Activated naive CD8-positive, alpha-beta T cell (primary cell): Measurements from ENCODE around the gene CKS1B.
"Not testable (repeated sequence)": the region's sequence is repeated elsewhere in the genome, so short reads cannot be mapped to it uniquely, and the experiment has no call there.

ENCODE experiments used
- H3K27ac Mint-ChIP-seq: one replicate; pipeline ENCODE4 v1.8.0; 2021; ENCODE audit warnings: mixed read lengths
- H3K27me3 Mint-ChIP-seq: one replicate; pipeline ENCODE4 v1.8.0; 2021; ENCODE audit warnings: mixed read lengths
- H3K36me3 Mint-ChIP-seq: one replicate; pipeline ENCODE4 v1.8.0; 2021; ENCODE audit warnings: mixed read lengths
- H3K4me1 Mint-ChIP-seq: one replicate; pipeline ENCODE4 v1.8.0; 2021; ENCODE audit warnings: low read depth, mixed read lengths
- H3K4me3 Mint-ChIP-seq: one replicate; pipeline ENCODE4 v1.8.0; 2021; ENCODE audit warnings: mild to moderate bottlenecking, mixed read lengths
- H3K9me3 Mint-ChIP-seq: one replicate; pipeline ENCODE4 v1.8.0; 2021; ENCODE audit warnings: low read depth, mixed read lengths

The CKS1B gene

GRCh38 chr1:154983776-154984466 is 9.4 kb downstream of the CKS1B start:
- peaks cover 2% of the 10 kb centered on the region for H3K36me3 Mint-ChIP-seq
- H3K27me3 Mint-ChIP-seq = no peaks in the 10 kb centered on the region
- H3K4me1 Mint-ChIP-seq = peaks cover 15% of the 10 kb centered on the region
- no peak overlapping the region for H3K27ac Mint-ChIP-seq
- H3K4me3 Mint-ChIP-seq = no peak overlapping the region
- H3K9me3 Mint-ChIP-seq = no peaks in the 10 kb centered on the region

GRCh38 chr1:154986736-154987135 is 12.3 kb downstream of the CKS1B start:
- H3K9me3 Mint-ChIP-seq, H3K27ac Mint-ChIP-seq, H3K4me3 Mint-ChIP-seq, H3K27me3 Mint-ChIP-seq, H3K36me3 Mint-ChIP-seq: not testable (repeated sequence)
- peaks cover 26% of the 10 kb centered on the region for H3K4me1 Mint-ChIP-seq

GRCh38 chr1:154987326-154987725 is 12.8 kb downstream of the CKS1B start:
- Mint-ChIP-seq H3K36me3 (peaks cover 3% of the 10 kb centered on the region), H3K27ac (no peak overlapping the region), H3K27me3 (no peaks in the 10 kb centered on the region), H3K4me1 (peaks cover 26% of the 10 kb centered on the region), H3K4me3 (no peak overlapping the region), H3K9me3 (no peaks in the 10 kb centered on the region)

- Mint-ChIP-seq H3K36me3 (peaks cover 3% of the 10 kb centered on the region), H3K4me1 (peaks cover 26% of the 10 kb centered on the region), H3K27ac (no peak overlapping the region), H3K4me3 (no peak overlapping the region), H3K9me3 (no peaks in the 10 kb centered on the region), H3K27me3 (no peaks in the 10 kb centered on the region)
These were observed 13.8 kb downstream of the CKS1B start for GRCh38 chr1:154988058-154988954.

GRCh38 chr1:154989195-154989860 is 14.8 kb downstream of the CKS1B start:
- H3K9me3 Mint-ChIP-seq = no peaks in the 10 kb centered on the region
- H3K4me3 Mint-ChIP-seq = no peak overlapping the region
- no peak overlapping the region for H3K27ac Mint-ChIP-seq
- H3K4me1 Mint-ChIP-seq = peaks cover 20% of the 10 kb centered on the region
- peaks cover 3% of the 10 kb centered on the region for H3K36me3 Mint-ChIP-seq
- no peaks in the 10 kb centered on the region for H3K27me3 Mint-ChIP-seq

GRCh38 chr1:154990276-154990675 is 15.8 kb downstream of the CKS1B start:
- H3K27me3 Mint-ChIP-seq = no peaks in the 10 kb centered on the region
- no peaks in the 10 kb centered on the region for H3K9me3 Mint-ChIP-seq
- no peak overlapping the region for H3K4me3 Mint-ChIP-seq
- no peak overlapping the region for H3K27ac Mint-ChIP-seq
- peaks cover 3% of the 10 kb centered on the region for H3K36me3 Mint-ChIP-seq
- H3K4me1 Mint-ChIP-seq = peaks cover 18% of the 10 kb centered on the region

- no peak overlapping the region for H3K27ac Mint-ChIP-seq
- no peaks in the 10 kb centered on the region for H3K9me3 Mint-ChIP-seq
- H3K36me3 Mint-ChIP-seq = peaks cover 5% of the 10 kb centered on the region
- H3K4me1 Mint-ChIP-seq = peaks cover 24% of the 10 kb centered on the region
- H3K27me3 Mint-ChIP-seq = peaks cover 2% of the 10 kb centered on the region
- H3K4me3 Mint-ChIP-seq = no peak overlapping the region
These were observed 18.5 kb downstream of the CKS1B start for GRCh38 chr1:154992721-154993571.

- no peaks in the 10 kb centered on the region for H3K9me3 Mint-ChIP-seq
- peaks cover 5% of the 10 kb centered on the region for H3K36me3 Mint-ChIP-seq
- H3K4me3 Mint-ChIP-seq = no peak within 1 kb of the TSS
- peaks cover 24% of the 10 kb centered on the region for H3K4me1 Mint-ChIP-seq
- H3K27me3 Mint-ChIP-seq = peaks cover 2% of the 10 kb centered on the region
- H3K27ac Mint-ChIP-seq = no peak within 1 kb of the TSS
These were observed 19.2 kb downstream of the CKS1B start, which contains the start of gene LENEP for GRCh38 chr1:154993572-154994268. LENEP (plus strand) TSS chr1:154993586; CDS start chr1:154993608, 22 bp downstream.

GRCh38 chr1:154994269-154994587 is 19.7 kb downstream of the CKS1B start:
- no peak overlapping the region for H3K4me3 Mint-ChIP-seq
- peaks cover 5% of the 10 kb centered on the region for H3K36me3 Mint-ChIP-seq
- peaks cover 25% of the 10 kb centered on the region for H3K4me1 Mint-ChIP-seq

GRCh38 chr1:154994591-154994990 is 20.1 kb downstream of the CKS1B start:
- H3K27me3 Mint-ChIP-seq = peaks cover 2% of the 10 kb centered on the region
- no peak overlapping the region for H3K4me3 Mint-ChIP-seq
- peaks cover 4% of the 10 kb centered on the region for H3K36me3 Mint-ChIP-seq
- no peaks in the 10 kb centered on the region for H3K9me3 Mint-ChIP-seq
- H3K4me1 Mint-ChIP-seq = peaks cover 22% of the 10 kb centered on the region
- H3K27ac Mint-ChIP-seq = no peak overlapping the region

More at GRCh38 chr1:154994269-154994587, 19.7 kb downstream of the CKS1B start:
- H3K27ac Mint-ChIP-seq = no peak overlapping the region
- peaks cover 2% of the 10 kb centered on the region for H3K27me3 Mint-ChIP-seq
- H3K9me3 Mint-ChIP-seq = no peaks in the 10 kb centered on the region

GRCh38 chr1:154995301-154995983 is 21.0 kb downstream of the CKS1B start:
- not testable (repeated sequence) for H3K27ac Mint-ChIP-seq, H3K4me3 Mint-ChIP-seq, H3K27me3 Mint-ChIP-seq, H3K9me3 Mint-ChIP-seq, H3K36me3 Mint-ChIP-seq
- H3K4me1 Mint-ChIP-seq = peaks cover 22% of the 10 kb centered on the region

GRCh38 chr1:154996966-154997701 is 22.7 kb downstream of the CKS1B start:
- no peaks in the 10 kb centered on the region for H3K9me3 Mint-ChIP-seq
- no peak overlapping the region for H3K4me3 Mint-ChIP-seq
- H3K4me1 Mint-ChIP-seq = peaks cover 25% of the 10 kb centered on the region
- peaks cover 2% of the 10 kb centered on the region for H3K27me3 Mint-ChIP-seq
- peaks cover 2% of the 10 kb centered on the region for H3K36me3 Mint-ChIP-seq
- no peak overlapping the region for H3K27ac Mint-ChIP-seq

- H3K27ac Mint-ChIP-seq = no peak overlapping the region
- H3K4me1 Mint-ChIP-seq = peaks cover 28% of the 10 kb centered on the region
These were observed 23.8 kb downstream of the CKS1B start for GRCh38 chr1:154998201-154998780.

More at GRCh38 chr1:154998201-154998780, 23.8 kb downstream of the CKS1B start:
- H3K27me3 Mint-ChIP-seq = peaks cover 2% of the 10 kb centered on the region
- H3K9me3 Mint-ChIP-seq = no peaks in the 10 kb centered on the region
- peaks cover 2% of the 10 kb centered on the region for H3K36me3 Mint-ChIP-seq
- H3K4me3 Mint-ChIP-seq = peak overlapping the region; percentile 10
